ENCODE data around the gene IER3.

The IER3 gene

GRCh38 chr6:30711758-30712380 is 32.5 kb downstream of the IER3 start:
- FAIRE-seq (no peak), DNase-seq (ENCODE audit: insufficient read length, low spot score) (no peak)

- FAIRE-seq (no peak), DNase-seq (ENCODE audit: insufficient read length, low spot score) (no peak)
Observed at GRCh38 chr6:30709101-30709868, 35.1 kb downstream of the IER3 start.

DNA sequence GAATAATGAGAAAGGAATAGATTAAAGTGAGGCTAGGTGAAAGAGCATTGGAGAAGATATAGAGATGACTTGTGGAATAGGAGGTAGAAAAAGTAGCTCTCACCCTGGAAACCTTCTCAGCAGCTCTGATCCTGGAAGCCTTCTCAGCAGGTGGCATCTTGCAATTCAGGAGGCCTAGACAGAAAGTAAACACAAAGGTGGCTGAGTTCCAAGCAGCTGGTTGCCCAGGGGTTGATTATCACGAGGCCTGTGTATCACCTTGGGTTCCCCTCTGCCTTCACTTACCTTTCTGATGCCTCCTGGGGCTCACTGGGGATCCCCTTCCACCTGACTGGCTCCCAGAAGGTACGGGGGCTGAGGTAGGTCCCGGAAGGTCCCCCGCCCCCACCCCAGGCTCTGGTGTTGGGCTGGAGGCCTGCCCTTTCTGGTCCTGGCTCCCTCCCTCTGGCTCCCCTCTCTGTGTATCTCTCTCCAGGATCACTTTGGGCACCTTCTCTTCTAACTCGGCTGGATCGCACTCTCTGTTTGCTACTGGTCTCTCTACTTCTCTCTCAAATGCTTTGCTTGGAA is 37.0 kb downstream of the IER3 start:
- DNase-seq (ENCODE audit: insufficient read length, low spot score) (no peak), FAIRE-seq (no peak)

DNA sequence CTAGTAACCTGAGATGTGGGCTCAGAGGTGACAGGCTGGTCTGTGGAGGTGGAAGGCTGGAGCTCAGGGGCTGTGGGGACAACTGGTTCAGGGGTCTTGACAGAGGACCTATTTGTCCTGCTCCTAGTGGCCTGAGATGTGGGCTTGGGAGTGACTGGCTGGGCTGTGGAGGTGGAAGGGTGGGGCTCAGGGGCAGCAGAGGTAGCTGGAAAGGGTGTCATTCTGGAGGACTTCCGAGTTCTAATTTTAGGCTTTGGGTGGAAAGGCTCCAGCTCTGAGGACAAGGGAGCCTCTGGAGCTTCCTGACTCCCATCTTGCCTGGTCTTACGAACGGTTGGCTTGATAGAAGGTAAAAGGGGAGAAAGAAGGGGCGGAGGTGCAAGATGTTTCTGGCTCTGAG is 38.7 kb downstream of the IER3 start:
- DNase-seq (ENCODE audit: insufficient read length, low spot score) (no peak), FAIRE-seq (no peak)

DNA sequence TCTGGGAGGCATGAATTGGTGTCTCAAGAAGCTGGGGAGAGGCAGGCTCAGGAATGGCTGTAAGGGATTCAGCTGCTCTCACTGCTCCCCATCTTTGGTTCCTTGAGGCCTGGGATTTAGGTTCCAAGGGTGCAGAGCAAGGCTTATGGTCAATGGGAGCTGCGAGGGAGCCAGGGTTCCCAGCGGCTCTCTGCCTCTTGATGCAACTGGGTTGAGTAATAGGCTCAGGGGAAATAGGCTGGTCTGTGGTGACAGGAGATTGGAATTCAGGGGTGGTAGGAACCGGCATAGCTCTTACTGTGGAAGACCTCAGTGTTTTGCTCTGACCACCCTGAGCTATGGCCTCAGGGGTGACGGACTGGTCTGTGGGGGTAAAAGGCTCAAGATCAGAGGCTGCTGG is 40.5 kb downstream of the IER3 start:
- FAIRE-seq: no peak
- no peak for DNase-seq (ENCODE audit: insufficient read length, low spot score)

- no peak for DNase-seq (ENCODE audit: insufficient read length, low spot score)
- no peak for FAIRE-seq
Observed at GRCh38 chr6:30703011-30703410, 41.3 kb downstream of the IER3 start.

DNA sequence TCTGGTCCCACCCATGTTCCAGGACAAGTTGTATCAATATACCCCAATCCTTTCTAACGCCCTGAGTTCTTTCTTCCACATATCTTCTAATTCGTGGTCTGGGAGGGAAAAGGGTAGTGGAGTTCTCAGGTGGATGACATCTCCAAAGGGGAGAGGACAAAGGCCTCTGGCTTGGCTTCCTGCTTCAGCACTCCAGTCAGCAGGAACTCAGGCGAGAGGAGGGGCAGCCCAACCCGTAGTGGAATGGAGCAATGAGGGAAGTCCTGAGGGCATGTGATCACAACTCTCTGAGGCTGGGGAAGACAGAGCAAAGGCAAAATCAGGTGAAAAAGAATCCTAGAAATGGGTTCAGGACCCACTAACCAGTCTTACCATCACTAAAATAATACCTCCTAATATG is 44.0 kb downstream of the IER3 start:
- FAIRE-seq: no peak

GRCh38 chr6:30696432-30696831 is 47.9 kb downstream of the IER3 start:
- FAIRE-seq (no peak), DNase-seq (ENCODE audit: insufficient read length, low spot score) (no peak)

More for the DNA sequence above, 44.0 kb downstream of the IER3 start:
- no peak for DNase-seq (ENCODE audit: insufficient read length, low spot score)
